Activated T-cell treated with anti-CD3 and anti-CD28 coated beads, Interleukin-2, amount 50 U/mL, for 1 hour (primary cell): Measurements from ENCODE around the gene STOM.

Experiments
- DNase-seq: peaks from one replicate; pipeline ENCODE4 v3.0.0-alpha.2; 2020

The STOM gene

GRCh38 chr9:121318631-121319382 is 51.2 kb downstream of the STOM start:
- DNase-seq, result no peak

GRCh38 chr9:121317737-121318630 is 52.1 kb downstream of the STOM start:
- DNase-seq, result no peak

GRCh38 chr9:121316852-121317373 is 53.1 kb downstream of the STOM start:
- DNase-seq, result no peak

GRCh38 chr9:121316378-121316777 is 53.7 kb downstream of the STOM start:
- no peak for DNase-seq

- no peak for DNase-seq
Observed at GRCh38 chr9:121313458-121314152, 56.4 kb downstream of the STOM start.

GRCh38 chr9:121312169-121312568 is 57.9 kb downstream of the STOM start:
- no peak for DNase-seq

GRCh38 chr9:121310571-121310970 is 59.5 kb downstream of the STOM start:
- DNase-seq, result no peak

- DNase-seq, result no peak
Observed at GRCh38 chr9:121309833-121310425, 60.1 kb downstream of the STOM start.

- no peak for DNase-seq
Observed at GRCh38 chr9:121309171-121309570, 60.9 kb downstream of the STOM start.

GRCh38 chr9:121308765-121309164 is 61.3 kb downstream of the STOM start:
- DNase-seq, result no peak

- DNase-seq, result no peak
Observed at GRCh38 chr9:121307976-121308375, 62.1 kb downstream of the STOM start.

GRCh38 chr9:121305269-121305994 is 64.6 kb downstream of the STOM start:
- DNase-seq, result no peak

- DNase-seq, result no peak
Observed at GRCh38 chr9:121304707-121305106, 65.3 kb downstream of the STOM start.

- DNase-seq, result no peak
Observed at GRCh38 chr9:121303456-121304451, 66.3 kb downstream of the STOM start.

GRCh38 chr9:121302786-121303185 is 67.3 kb downstream of the STOM start:
- no peak for DNase-seq

GRCh38 chr9:121302341-121302740 is 67.7 kb downstream of the STOM start:
- no peak for DNase-seq

GRCh38 chr9:121301881-121302286 is 68.2 kb downstream of the STOM start:
- no peak for DNase-seq

GRCh38 chr9:121300283-121301119 is 69.5 kb downstream of the STOM start:
- DNase-seq, result no peak

GRCh38 chr9:121299467-121300282 is 70.4 kb downstream of the STOM start:
- DNase-seq, result peak; percentile 33
